Neuronal stem cell (in vitro differentiated cells): ENCODE data around the gene ABCA7.

Experiments
- DNase-seq: peaks from one replicate; pipeline ENCODE4 v3.0.0-alpha.2; 2013; ENCODE audit warnings: low spot score
- H2AFZ ChIP-seq: one replicate; pipeline ENCODE4 v1.6.1; 2013; ENCODE audit warnings: mild to moderate bottlenecking, low read length, inconsistent platforms
- H2AK5ac ChIP-seq: 2 replicates; pipeline ENCODE4 v1.6.1; 2013; ENCODE audit warnings: low read depth, mild to moderate bottlenecking, inconsistent platforms, low read length, moderate library complexity, mixed read lengths
- H2BK120ac ChIP-seq: 2 replicates; pipeline ENCODE4 v1.6.1; 2013; ENCODE audit warnings: low read depth, mild to moderate bottlenecking, inconsistent platforms, low read length, moderate library complexity, mixed read lengths
- H2BK12ac ChIP-seq: one replicate; pipeline ENCODE4 v1.6.1; 2013; ENCODE audit warnings: low read length, inconsistent platforms
- H2BK15ac ChIP-seq: 2 replicates; pipeline ENCODE4 v1.6.1; 2013; ENCODE audit warnings: mild to moderate bottlenecking, low read length, inconsistent platforms, mixed read lengths
- H2BK5ac ChIP-seq: one replicate; pipeline ENCODE4 v1.6.1; 2013; ENCODE audit warnings: inconsistent platforms, mild to moderate bottlenecking, low read length, moderate library complexity
- H3K14ac ChIP-seq: one replicate; pipeline ENCODE4 v1.6.1; 2013; ENCODE audit warnings: low read length, inconsistent platforms
- H3K18ac ChIP-seq: 2 replicates; pipeline ENCODE4 v1.6.1; 2013; ENCODE audit warnings: low read length, inconsistent platforms
- H3K23ac ChIP-seq: 2 replicates; pipeline ENCODE4 v1.6.1; 2013; ENCODE audit warnings: low read depth, mild to moderate bottlenecking, mixed read lengths, low read length, inconsistent platforms; ENCODE audit not compliant: poor library complexity
- H3K27ac ChIP-seq: replicated peaks from 3 replicates; pipeline ENCODE4 v1.5.1; 2013; ENCODE audit warnings: low read length, inconsistent platforms
- H3K27me3 ChIP-seq, 3 experiments: 2 replicates each; pipeline ENCODE4 v1.6.1; 2013; ENCODE audit warnings: low read length in 3 of 3, mild to moderate bottlenecking in 2 of 3, inconsistent platforms in 1 of 3, low read depth in 1 of 3, mixed read lengths in 1 of 3, moderate library complexity in 1 of 3; ENCODE audit not compliant: control insufficient read depth in 3 of 3, insufficient read depth in 3 of 3
- H3K36me3 ChIP-seq, 2 donors: replicated peaks in 1 of 2; 2 replicates each; pipeline ENCODE4 v1.6.1; 2013; ENCODE audit warnings: low read length in 2 of 2; ENCODE audit not compliant: control insufficient read depth in 2 of 2, insufficient read depth in 2 of 2
- H3K4ac ChIP-seq: 2 replicates; pipeline ENCODE4 v1.6.1; 2013; ENCODE audit warnings: inconsistent platforms, mild to moderate bottlenecking, low read length, moderate library complexity
- H3K4me1 ChIP-seq, 2 donors: 1 replicate in 1 of 2; 2 replicates in 1 of 2; pipeline ENCODE4 v1.6.1; 2013; ENCODE audit warnings: low read length in 2 of 2, low read depth in 1 of 2; ENCODE audit not compliant: control insufficient read depth in 2 of 2, insufficient read depth in 1 of 2
- H3K4me2 ChIP-seq: one replicate; pipeline ENCODE4 v1.6.1; 2013; ENCODE audit warnings: mild to moderate bottlenecking, low read length, inconsistent platforms; ENCODE audit not compliant: insufficient read depth, poor library complexity, severe bottlenecking
- H3K4me3 ChIP-seq, 2 donors: 2 replicates each; pipeline ENCODE4 v1.5.1; 2013; ENCODE audit warnings: low read length in 2 of 2, mild to moderate bottlenecking in 2 of 2, inconsistent platforms in 1 of 2, moderate library complexity in 1 of 2
- H3K79me1 ChIP-seq: one replicate; pipeline ENCODE4 v1.6.1; 2013; ENCODE audit warnings: low read depth, mild to moderate bottlenecking, inconsistent platforms, low read length, moderate library complexity
- H3K9ac ChIP-seq: one replicate; pipeline ENCODE4 v1.6.1; 2013; ENCODE audit warnings: mild to moderate bottlenecking, low read depth, low read length, inconsistent platforms; ENCODE audit not compliant: poor library complexity
- H3K9me3 ChIP-seq, 2 donors: replicated peaks in 1 of 2; 2 replicates each; pipeline versions ENCODE3 to v1.6.1; 2013; ENCODE audit warnings: low read length in 2 of 2, mild to moderate bottlenecking in 2 of 2, inconsistent platforms in 1 of 2, low read depth in 1 of 2, mixed read lengths in 1 of 2, moderate library complexity in 1 of 2; ENCODE audit not compliant: control insufficient read depth in 2 of 2, insufficient read depth in 1 of 2
- H4K8ac ChIP-seq: one replicate; pipeline ENCODE4 v1.6.1; 2013; ENCODE audit warnings: low read depth, mild to moderate bottlenecking, inconsistent platforms, low read length, moderate library complexity
- H4K91ac ChIP-seq: one replicate; pipeline ENCODE4 v1.6.1; 2013; ENCODE audit warnings: low read length, low read depth, mild to moderate bottlenecking, inconsistent platforms; ENCODE audit not compliant: poor library complexity
- WGBS, 2 donors: extraction: QIAGEN DNeasy Blood & Tissue Kit; methylation state at CpG; one replicate each; pipeline ENCODE4 v1.1.7; 2013; ENCODE audit warnings: missing lambda C conversion rate in 2 of 2, mixed read lengths in 1 of 2; ENCODE audit not compliant: insufficient read length in 2 of 2, insufficient replicate concordance in 1 of 2; ENCODE audit errors: extremely low coverage in 2 of 2; 5-methylcytosine and 5-hydroxymethylcytosine counted together

The ABCA7 gene

DNA sequence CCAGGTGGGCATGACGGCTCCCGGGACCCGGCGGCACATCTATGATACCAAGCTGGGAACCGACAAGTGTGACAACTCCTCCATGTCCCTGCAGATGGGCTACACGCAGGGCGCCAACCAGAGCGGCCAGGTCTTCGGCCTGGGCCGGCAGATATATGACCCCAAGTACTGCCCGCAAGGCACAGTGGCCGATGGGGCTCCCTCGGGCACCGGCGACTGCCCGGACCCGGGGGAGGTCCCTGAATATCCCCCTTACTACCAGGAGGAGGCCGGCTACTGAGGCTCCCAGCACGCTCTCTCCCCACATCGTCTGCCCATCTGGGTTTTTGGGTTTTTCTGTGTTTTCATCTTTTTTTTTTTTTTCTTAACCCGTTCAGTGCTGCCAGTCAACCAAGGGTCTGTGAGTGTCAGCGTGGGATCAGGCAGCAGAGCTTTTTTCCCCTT, 2.3 kb upstream of the ABCA7 start:
- H3K9ac ChIP-seq = no peak overlapping the region
- H3K4me1 ChIP-seq = peaks cover 7 to 13% of the 10 kb centered on the region in 2 donors
- no peak overlapping the region for H3K27ac ChIP-seq
- H4K8ac ChIP-seq = no peak overlapping the region
- H3K79me1 ChIP-seq = peaks cover 6% of the 10 kb centered on the region
- H4K91ac ChIP-seq = no peak overlapping the region
- H3K9me3 ChIP-seq = no peaks in the 10 kb centered on the region
- H3K27me3 ChIP-seq = no peaks in the 10 kb centered on the region
- no peak for DNase-seq
- H2AK5ac ChIP-seq = no peak overlapping the region
- peaks cover 27 to 43% of the 10 kb centered on the region in 2 donors for H3K36me3 ChIP-seq
- H2AFZ ChIP-seq = no peak overlapping the region
- H3K14ac ChIP-seq = no peak overlapping the region
- H3K4me3 ChIP-seq = no peak overlapping the region
- H2BK12ac ChIP-seq = no peak overlapping the region
- no peak overlapping the region for H3K18ac ChIP-seq
- H2BK5ac ChIP-seq = no peak overlapping the region
- H2BK120ac ChIP-seq = no peak overlapping the region
- no peak overlapping the region for H3K23ac ChIP-seq
- no peak overlapping the region for H2BK15ac ChIP-seq
- no CpG with 5 or more reads among the region's 22 CpGs for WGBS, 2 donors
- H3K4me2 ChIP-seq = no peak overlapping the region
- no peak overlapping the region for H3K4ac ChIP-seq

- Histone ChIP-seq H3K27me3 (no peaks in the 10 kb centered on the region), H3K18ac (no peak overlapping the region), H3K14ac (no peak overlapping the region), H3K79me1 (peaks cover 4% of the 10 kb centered on the region), H3K9ac (no peak overlapping the region), H3K27ac (peak overlapping the region; percentile 54), H2BK5ac (peak overlapping the region; percentile 2), H2BK15ac (no peak overlapping the region), H4K91ac (no peak overlapping the region), H4K8ac (no peak overlapping the region), H3K9me3 (no peaks in the 10 kb centered on the region), H3K4ac (no peak overlapping the region), H3K4me3 (no peak overlapping the region), H2BK120ac (peak overlapping the region; percentile 81), H2BK12ac (no peak overlapping the region), H2AK5ac (peak overlapping the region; percentile 63), H2AFZ (no peak overlapping the region), H3K36me3 (peaks cover 20 to 35% of the 10 kb centered on the region in 2 donors), H3K4me1 (peaks cover 7 to 13% of the 10 kb centered on the region in 2 donors), H3K4me2 (peak overlapping the region; percentile 82), H3K23ac (peak overlapping the region; percentile 89)
- no peak for DNase-seq
- WGBS, 2 donors = no CpG with 5 or more reads among the region's 22 CpGs
These were observed 795 bp upstream of the ABCA7 start for GRCh38 chr19:1038978-1039645.

- Histone ChIP-seq H3K27ac (no peak overlapping the region), H3K4ac (no peak overlapping the region), H3K4me2 (peak overlapping the region; percentile 82), H2AK5ac (peak overlapping the region; percentile 94), H3K36me3 (peaks cover 20 to 29% of the 10 kb centered on the region in 2 donors), H3K27me3 (no peaks in the 10 kb centered on the region), H3K4me3 (peak overlapping the region; percentile 57 to 72), H3K9ac (peak overlapping the region; percentile 66), H2BK12ac (no peak overlapping the region), H3K79me1 (peaks cover 4% of the 10 kb centered on the region), H3K4me1 (peaks cover 7 to 13% of the 10 kb centered on the region in 2 donors), H4K8ac (no peak overlapping the region), H3K18ac (peak overlapping the region; percentile 89), H2BK120ac (no peak overlapping the region), H3K9me3 (no peaks in the 10 kb centered on the region), H3K23ac (peak overlapping the region; percentile 80), H2BK15ac (peak overlapping the region; percentile 87), H2BK5ac (no peak overlapping the region), H4K91ac (no peak overlapping the region), H2AFZ (peak overlapping the region; percentile 90), H3K14ac (no peak overlapping the region)
- no CpG with 5 or more reads among the region's 27 CpGs for WGBS, 2 donors
- peak; percentile 88 for DNase-seq
These were observed 767 bp downstream of the ABCA7 start for GRCh38 chr19:1040476-1041271.

- Histone ChIP-seq H3K27ac (no peak overlapping the region), H3K79me1 (peaks cover 4% of the 10 kb centered on the region), H2BK120ac (no peak overlapping the region), H3K4me2 (peak overlapping the region; percentile 71), H3K4ac (peak overlapping the region; percentile 38), H3K9ac (peak overlapping the region; percentile 66), H3K36me3 (peaks cover 16 to 23% of the 10 kb centered on the region in 2 donors), H4K8ac (no peak overlapping the region), H2BK5ac (no peak overlapping the region), H3K4me3 (peak overlapping the region; percentile 57 to 72), H3K18ac (peak overlapping the region; percentile 89), H3K23ac (peak overlapping the region; percentile 80), H3K4me1 (peaks cover 7 to 13% of the 10 kb centered on the region in 2 donors), H3K14ac (peak overlapping the region; percentile 75), H4K91ac (peak overlapping the region; percentile 72), H2BK12ac (no peak overlapping the region), H2AK5ac (peak overlapping the region; percentile 94), H2AFZ (peak overlapping the region; percentile 90), H3K9me3 (no peaks in the 10 kb centered on the region), H2BK15ac (peak overlapping the region; percentile 88), H3K27me3 (no peaks in the 10 kb centered on the region)
- DNase-seq = no peak
- WGBS, 2 donors = no CpG with 5 or more reads among the region's 26 CpGs
These were observed 1.4 kb downstream of the ABCA7 start for GRCh38 chr19:1041272-1041834.
